GM20000 (cell line): ENCODE data around the gene HOXB9.

Experiments used
- DNase-seq: peaks from one replicate; pipeline ENCODE4 v3.0.0; 2012; ENCODE audit warnings: low spot score
- CTCF ChIP-seq: IDR thresholded peaks from 2 replicates; pipeline ENCODE4 v1.5.1; 2012; ENCODE audit warnings: mild to moderate bottlenecking, control low read depth; ENCODE audit errors: extremely low read depth, missing control alignments

The HOXB9 gene

DNA sequence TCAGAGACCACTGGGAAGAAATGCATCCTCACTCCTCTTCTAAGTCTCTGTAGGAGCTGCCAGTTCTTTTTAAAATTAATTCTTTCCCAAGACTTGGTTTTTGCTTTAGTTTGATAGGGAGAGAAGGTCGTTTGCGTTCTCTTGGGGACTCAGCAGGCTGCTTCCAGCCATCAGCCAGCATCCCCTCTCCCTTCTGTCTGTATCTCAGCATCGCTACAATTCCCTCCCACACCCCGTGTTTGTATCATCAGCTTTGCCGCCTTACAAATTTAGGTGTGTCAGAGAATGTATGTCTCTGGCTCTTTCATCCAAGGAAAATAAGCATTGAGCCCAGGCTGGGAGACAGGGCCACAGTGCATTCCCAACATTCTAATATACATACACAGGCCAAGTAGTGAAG is 26.8 kb downstream of the HOXB9 start:
- DNase-seq, result no peak
- no peak for TF ChIP-seq CTCF

DNA sequence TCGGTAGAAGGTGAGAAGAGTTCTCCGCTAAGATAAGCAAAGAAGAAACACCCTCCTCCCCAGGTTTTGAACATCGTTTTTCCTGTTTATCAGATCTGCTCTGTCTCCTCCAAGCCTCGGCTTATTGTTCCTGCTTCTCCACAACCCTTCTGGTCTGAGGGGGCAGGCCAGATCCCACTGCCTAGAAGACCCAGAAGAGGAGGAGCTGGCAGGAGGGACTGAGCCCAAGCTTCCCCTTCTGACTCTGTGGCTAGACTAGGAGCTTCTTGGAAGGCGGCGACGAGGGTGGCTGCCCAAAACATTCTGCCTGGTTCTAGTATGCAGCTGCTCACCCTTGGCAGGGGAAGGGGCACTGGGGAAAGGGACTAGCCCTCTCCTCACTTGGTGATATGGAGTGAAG is 27.4 kb downstream of the HOXB9 start:
- no peak for DNase-seq

DNA sequence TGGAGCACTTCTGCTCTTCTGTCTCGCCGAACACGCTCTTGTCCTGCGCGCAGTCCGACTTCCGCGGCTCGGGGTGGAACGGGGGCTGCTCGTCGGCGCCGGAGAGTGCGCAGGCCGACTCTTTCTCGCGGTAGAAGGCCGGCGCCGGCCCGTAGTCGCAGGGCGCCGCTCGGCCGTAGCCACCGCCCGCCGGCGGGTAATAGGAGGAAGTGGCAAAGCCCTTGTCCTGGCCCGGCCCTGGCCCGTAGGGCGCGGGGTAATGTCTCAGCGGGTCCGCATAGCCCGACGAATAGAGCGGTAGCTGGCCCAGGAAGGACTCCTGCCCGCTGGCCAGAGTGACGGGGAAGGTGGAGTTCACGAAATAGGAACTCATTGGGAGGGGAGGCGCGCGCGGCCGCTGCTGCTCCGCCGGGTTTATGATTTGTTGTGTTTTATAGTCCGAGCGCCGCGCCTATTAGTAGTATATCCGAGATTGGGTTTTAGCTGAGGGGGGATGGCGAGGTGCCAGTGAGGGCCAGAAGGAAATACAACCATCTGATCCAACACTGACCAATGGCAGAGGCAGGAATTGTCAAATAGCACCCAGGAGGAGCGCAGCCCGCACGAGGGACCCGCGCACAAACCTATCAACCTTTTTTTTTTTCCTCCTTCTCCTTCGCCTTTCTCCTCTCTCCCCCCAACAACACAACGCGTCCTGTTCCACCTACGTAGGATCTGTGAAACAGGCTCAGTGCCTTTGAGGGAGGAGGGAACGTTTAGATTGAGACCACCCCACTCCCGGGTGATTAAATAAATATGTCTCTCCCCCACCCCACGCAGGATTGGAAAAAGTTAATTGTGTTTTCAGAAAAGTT is 28.2 kb downstream of the HOXB9 start:
- no peak for TF ChIP-seq CTCF
- peak; percentile 76 for DNase-seq

More for the DNA sequence above, 27.4 kb downstream of the HOXB9 start:
- TF ChIP-seq CTCF, result no peak

DNA sequence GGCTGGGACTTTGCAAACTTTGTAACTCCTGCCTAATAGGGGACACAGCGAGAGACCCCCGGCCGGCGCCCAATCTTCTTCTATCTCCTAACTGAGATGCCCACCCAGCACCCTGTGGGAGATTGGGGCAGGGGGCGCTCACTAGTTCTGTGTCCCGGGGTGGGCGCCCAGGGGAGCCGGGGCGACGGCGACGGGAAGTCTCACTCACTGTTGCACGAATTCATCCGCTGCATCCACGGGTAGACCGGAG is 28.7 kb downstream of the HOXB9 start:
- TF ChIP-seq CTCF, result no peak
- DNase-seq, result peak; percentile 43

GRCh38 chr17:48596735-48597527 is 29.2 kb downstream of the HOXB9 start:
- no peak for DNase-seq
- TF ChIP-seq CTCF, result no peak

GRCh38 chr17:48596000-48596734 is 30.0 kb downstream of the HOXB9 start:
- TF ChIP-seq CTCF, result no peak
- no peak for DNase-seq
